Measurements from ENCODE around the gene RHOT2. TPM values are rescaled to one million over a fixed set of nuclear protein-coding genes. Genes with fewer than 3 reads are reported as not detected.
A peak's percentile ranks its signal among the peaks of the same experiment; 100 is the strongest.

Gene RHOT2
- total RNA-seq, 1 donor from 2014 or later: 90.3 TPM

DNA sequence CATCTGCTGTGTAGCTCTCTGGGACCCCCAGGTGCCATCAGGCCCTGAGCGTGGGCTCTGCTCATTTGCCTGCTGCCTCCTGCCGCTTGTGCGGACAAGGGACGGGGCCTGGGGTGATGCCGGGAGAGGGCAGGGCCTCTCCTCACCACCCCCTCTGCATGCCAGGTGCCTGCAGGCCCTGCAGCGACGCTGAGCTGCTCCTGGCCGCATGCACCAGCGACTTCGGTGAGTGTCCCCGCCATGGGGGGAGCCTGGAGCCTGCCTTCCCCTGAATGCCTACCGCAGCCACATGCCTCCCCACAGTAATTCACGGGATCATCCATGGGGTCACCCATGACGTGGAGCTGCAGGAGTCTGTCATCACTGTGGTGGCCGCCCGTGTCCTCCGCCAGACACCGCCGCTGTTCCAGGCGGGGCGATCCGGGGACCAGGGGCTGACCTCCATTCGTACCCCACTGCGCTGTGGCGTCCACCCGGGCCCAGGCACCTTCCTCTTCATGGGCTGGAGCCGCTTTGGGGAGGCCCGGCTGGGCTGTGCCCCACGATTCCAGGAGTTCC, 48.9 kb downstream of the RHOT2 start:
- peak overlapping the region; percentile 91 for H3K4me3 ChIP-seq
- TF ChIP-seq, protein P1, sequence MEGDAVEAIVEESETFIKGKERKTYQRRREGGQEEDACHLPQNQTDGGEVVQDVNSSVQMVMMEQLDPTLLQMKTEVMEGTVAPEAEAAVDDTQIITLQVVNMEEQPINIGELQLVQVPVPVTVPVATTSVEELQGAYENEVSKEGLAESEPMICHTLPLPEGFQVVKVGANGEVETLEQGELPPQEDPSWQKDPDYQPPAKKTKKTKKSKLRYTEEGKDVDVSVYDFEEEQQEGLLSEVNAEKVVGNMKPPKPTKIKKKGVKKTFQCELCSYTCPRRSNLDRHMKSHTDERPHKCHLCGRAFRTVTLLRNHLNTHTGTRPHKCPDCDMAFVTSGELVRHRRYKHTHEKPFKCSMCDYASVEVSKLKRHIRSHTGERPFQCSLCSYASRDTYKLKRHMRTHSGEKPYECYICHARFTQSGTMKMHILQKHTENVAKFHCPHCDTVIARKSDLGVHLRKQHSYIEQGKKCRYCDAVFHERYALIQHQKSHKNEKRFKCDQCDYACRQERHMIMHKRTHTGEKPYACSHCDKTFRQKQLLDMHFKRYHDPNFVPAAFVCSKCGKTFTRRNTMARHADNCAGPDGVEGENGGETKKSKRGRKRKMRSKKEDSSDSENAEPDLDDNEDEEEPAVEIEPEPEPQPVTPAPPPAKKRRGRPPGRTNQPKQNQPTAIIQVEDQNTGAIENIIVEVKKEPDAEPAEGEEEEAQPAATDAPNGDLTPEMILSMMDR (IDR thresholded peaks at IDR 0.05; ENCODE audit: borderline replicate concordance): no peak
- no peaks in the 10 kb centered on the region for H3K27me3 ChIP-seq (ENCODE audit: low read depth)
- peaks cover 62% of the 10 kb centered on the region for H3K4me1 ChIP-seq
- H3K27ac ChIP-seq (replicated peaks): no peak overlapping the region
- H3K36me3 ChIP-seq: no peaks in the 10 kb centered on the region
- H3K9me3 ChIP-seq (replicated peaks): no peaks in the 10 kb centered on the region
- intact Hi-C loops (cut with micrococcal nuclease): no loop called here
- DNase-seq: no peak

DNA sequence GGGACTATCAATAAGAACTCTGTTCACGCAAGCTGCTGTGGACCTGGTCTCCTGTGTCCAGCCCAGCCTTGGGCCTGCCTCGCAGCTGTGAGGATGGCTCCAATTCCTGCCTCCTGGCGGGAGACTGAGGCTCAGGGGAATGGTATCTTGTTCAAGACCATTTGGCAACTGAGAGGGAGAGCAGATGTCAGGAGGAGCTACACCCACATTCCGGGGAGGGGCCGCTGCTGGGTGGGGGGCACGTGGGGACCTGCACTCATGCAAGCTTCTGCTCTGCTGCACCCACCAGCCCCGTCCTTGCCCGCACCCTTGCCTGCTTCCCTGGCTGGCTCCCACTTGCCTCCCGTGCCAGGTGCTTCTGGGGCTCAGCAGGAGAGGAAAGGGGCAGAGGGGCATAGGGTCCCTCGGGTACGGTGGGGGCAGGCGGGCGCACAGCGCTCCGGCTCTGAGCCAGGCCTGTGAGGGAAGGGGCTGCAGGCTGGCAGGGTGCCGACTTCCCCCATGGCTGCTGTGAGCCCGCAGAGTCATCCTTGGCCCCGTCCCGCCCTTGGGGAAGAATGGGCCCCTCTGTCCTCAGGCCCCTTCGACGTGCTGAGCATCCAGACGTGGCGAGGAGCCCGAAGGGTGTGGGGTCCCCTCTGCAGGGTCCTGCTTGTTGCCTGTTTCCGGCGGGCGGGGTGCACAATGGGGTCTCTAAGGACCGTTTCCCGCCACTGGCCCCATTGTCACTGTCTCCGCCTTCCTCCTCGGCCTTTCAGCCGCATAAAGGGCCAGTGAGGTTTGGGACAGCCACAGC, 49.7 kb downstream of the RHOT2 start:
- H3K4me3 ChIP-seq: no peak overlapping the region
- H3K9me3 ChIP-seq (replicated peaks): no peaks in the 10 kb centered on the region
- intact Hi-C loops (cut with micrococcal nuclease): no loop called here
- peaks cover 65% of the 10 kb centered on the region for H3K4me1 ChIP-seq
- H3K27me3 ChIP-seq (ENCODE audit: low read depth): no peaks in the 10 kb centered on the region
- H3K36me3 ChIP-seq: no peaks in the 10 kb centered on the region
- DNase-seq: no peak
- TF ChIP-seq, protein P1 (IDR thresholded peaks at IDR 0.05; ENCODE audit: borderline replicate concordance): no peak
- H3K27ac ChIP-seq (replicated peaks): no peak overlapping the region

DNA sequence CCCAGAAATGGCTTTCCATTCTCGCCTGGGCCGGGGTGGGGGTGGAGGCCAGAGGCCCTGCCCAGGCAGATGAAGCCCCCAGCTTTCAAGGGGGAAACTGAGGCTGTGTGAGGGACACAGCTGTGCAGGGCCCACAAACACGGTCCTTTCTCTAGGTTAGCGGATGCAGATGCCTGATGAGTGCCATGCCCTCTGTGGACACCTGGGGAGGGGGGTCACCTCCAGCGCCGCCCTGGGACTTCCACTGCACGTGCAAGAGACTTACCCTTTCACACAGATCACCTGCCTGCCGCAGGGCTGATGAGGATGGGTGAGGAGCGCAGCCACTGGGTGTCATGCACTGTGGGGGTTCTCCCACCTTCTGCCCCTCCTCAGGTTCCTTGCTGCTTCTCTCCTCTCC, 50.5 kb downstream of the RHOT2 start:
- TF ChIP-seq, protein P1 (IDR thresholded peaks at IDR 0.05; ENCODE audit: borderline replicate concordance): no peak
- Histone ChIP-seq H3K36me3 (no peaks in the 10 kb centered on the region), H3K4me1 (peaks cover 65% of the 10 kb centered on the region), H3K27me3 (ENCODE audit: low read depth) (no peaks in the 10 kb centered on the region), H3K27ac (replicated peaks) (no peak overlapping the region), H3K4me3 (no peak overlapping the region), H3K9me3 (replicated peaks) (no peaks in the 10 kb centered on the region)
- intact Hi-C loops (cut with micrococcal nuclease): no loop called here
- no peak for DNase-seq

DNA sequence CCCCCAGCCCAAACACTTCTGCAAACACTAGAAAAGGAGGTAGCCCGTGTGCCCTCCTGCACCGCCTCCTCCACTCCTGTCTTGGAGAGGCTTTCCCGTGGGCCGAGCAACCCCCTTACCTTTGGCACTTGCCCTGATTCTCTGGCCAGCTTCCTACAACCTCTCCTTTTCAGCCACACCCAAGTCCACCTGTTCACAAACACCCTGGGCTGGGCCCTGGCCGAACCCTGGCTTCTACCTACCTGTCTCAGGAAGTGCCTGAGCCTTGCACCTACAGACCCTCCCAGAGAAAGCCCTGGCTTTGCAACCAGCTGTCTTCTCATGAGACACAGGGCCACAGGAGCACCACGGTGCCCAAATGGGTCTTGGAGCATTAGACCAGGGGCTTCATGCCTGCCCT, 51.0 kb downstream of the RHOT2 start:
- Histone ChIP-seq H3K4me3 (no peak overlapping the region), H3K27me3 (ENCODE audit: low read depth) (no peaks in the 10 kb centered on the region), H3K4me1 (peaks cover 65% of the 10 kb centered on the region), H3K9me3 (replicated peaks) (no peaks in the 10 kb centered on the region), H3K27ac (replicated peaks) (no peak overlapping the region), H3K36me3 (no peaks in the 10 kb centered on the region)
- DNase-seq: no peak
- TF ChIP-seq, protein P1 (IDR thresholded peaks at IDR 0.05; ENCODE audit: borderline replicate concordance): no peak
- intact Hi-C loops (cut with micrococcal nuclease): no loop called here

DNA sequence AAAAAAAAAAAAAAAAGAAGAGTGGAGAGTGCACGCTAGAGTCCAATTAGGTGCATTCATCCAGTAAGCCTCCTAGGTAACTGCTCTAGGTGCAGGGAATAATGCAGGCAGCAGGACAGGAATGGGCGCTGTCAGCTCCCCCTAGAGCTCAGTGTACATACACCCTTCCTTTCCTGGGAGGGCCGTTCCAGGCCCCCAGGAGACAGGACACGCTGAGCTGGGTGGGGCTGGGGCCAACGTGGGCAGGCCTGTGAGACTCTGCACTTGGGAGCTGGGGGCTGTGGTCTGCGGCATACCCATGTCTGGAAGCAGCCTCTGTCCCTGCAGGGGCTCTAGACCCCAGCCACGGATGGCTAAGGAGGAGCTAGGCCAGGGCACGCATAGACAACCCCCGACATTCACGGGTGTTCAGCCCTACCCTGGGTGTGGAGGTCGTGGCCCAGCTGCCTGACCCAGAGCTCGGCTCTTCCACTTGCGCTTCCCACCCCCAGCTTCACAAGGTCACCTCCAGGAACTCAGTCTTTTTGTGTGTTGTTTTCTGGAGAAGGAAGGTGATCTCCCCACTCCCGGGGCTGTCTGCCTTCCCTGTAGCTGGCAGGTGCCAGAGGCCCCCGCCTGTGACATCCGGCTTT, 52.0 kb downstream of the RHOT2 start:
- no peaks in the 10 kb centered on the region for H3K36me3 ChIP-seq
- H3K27me3 ChIP-seq (ENCODE audit: low read depth): no peaks in the 10 kb centered on the region
- no peak for DNase-seq
- peak overlapping the region; percentile 96 for H3K4me3 ChIP-seq
- intact Hi-C loops (cut with micrococcal nuclease): no loop called here
- H3K4me1 ChIP-seq: peaks cover 57% of the 10 kb centered on the region
- H3K9me3 ChIP-seq (replicated peaks): no peaks in the 10 kb centered on the region
- TF ChIP-seq, protein P1 (IDR thresholded peaks at IDR 0.05; ENCODE audit: borderline replicate concordance): peak; percentile 21
- H3K27ac ChIP-seq (replicated peaks): peak overlapping the region; percentile 97

All from left ventricle myocardium inferior (tissue), 1 donor.